Cardiac septum (tissue), 1 donor: Measurements from ENCODE around the gene SREBF2. TPM values are rescaled to one million over a fixed set of nuclear protein-coding genes. Genes with fewer than 3 reads are reported as not detected.

Source experiments
- DNase-seq: peaks from one replicate; pipeline ENCODE4 v3.0.0-alpha.2; 2020; ENCODE audit warnings: low spot score
- intact Hi-C: fragments of 100-400 bp; cut with DNase I; formaldehyde crosslinking; loops from one replicate; pipeline ENCODE4 v1.14.0; 2022
- total RNA-seq: library from RNA; stranded (reverse); fragmentation: NEBNext Ultra II Directional; extraction: Animal tissue kit (Norgen Biotek cat#: 25700); gene quantifications from one replicate; pipeline ENCODE4 v1.2.1, GENCODE V29; 2021
- donor health status: DM: no; HTN: no; CAD: no.

The SREBF2 gene
- total RNA-seq, 1 donor from 2014 or later, result 105 TPM

GRCh38 chr22:41915035-41915785 is 82.3 kb downstream of the SREBF2 start, which contains the start of gene SHISA8:
Gene SHISA8, minus strand, starts transcription at chr22:41915074. Its CDS starts 407 bp downstream, at chr22:41914667.
- no peak for DNase-seq
- intact Hi-C loops, result no loop called here

DNA sequence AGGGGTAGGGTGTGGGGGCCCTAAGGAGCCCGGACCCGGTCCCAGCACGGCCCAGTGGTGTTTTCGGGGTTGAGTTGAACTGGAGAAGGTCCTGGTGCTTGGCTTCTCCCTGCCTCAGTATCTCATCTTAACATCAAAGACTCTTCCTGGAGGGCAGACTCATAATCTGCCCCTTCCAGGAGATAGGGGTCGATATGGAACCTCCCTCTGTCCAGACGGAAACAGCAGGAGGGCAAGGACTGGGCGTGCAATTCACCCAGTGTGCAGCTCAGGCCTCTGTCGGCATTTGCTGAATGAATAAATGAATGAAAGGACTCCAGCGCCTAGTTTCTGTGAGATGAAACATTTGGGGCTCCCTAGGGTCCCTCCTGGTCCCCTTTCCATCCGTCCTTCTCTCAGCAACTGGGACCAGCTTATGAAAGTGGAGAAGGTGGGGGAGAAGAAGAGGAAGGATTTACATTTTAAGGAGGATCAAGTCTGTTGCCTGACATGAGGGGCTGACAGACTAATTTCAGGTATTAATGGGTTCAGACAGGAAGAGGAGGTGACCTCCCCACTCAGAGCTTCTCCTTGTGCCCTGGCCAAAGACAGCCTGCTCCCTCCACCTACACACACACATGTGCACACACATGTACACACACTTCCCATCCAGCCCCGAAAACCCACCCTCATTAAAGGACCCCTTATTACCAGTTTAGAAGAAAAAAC is 83.0 kb downstream of the SREBF2 start:
- DNase-seq, result no peak
- intact Hi-C loops, result no loop called here

DNA sequence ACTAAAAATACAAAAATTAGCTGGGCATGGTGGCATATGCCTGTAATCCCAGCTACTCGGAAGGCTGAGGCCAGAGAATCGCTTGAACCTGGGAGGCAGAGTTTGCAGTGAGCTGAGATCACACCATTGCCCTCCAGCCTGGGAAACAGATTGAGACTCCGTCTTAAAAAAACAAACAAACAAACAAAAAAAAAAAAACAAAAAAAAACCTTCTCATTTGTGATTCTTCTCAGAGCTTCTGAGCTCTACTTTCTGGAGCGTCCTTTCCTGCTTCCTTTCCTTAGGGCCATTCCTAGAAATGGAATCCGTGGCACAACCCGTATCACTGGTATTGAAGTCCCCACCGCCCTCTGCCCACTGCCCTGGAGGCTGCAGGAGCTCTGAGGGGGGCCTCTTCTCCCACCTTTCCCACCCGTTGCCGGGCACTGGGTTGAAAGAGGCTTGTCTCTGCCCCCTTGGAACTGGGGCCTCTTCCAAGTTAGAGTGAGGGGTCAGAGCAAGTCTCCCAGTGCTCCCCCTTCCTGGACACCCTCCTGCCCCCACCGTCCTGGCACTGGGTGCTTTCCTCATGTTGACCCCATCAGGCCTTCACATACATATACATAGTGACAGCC is 83.9 kb downstream of the SREBF2 start:
- intact Hi-C loops, result no loop called here
- no peak for DNase-seq

DNA sequence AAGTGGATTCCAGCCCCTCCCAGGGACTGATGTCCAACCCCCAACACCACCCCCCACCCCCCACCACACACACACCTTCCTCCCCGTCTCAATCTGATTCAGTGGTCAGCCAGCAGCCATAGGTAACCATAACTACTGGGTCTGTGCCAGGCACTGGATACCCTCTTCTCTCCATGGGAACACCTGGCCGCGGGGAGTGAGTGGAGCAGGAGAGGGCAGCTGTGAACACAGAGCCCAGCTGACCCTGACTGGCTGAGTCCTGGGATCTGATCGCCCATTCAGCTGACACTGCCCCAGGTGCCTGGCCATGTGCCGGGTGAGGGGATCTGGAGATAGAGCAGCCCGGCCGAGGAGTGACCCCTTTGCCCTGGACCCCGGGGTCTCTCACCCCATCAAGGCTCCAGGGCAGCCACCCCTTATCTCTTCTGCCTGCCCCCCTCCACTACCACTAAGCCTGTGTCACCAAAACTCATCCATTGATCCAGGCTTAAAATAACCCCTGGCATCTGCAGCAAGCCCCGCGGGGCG is 84.5 kb downstream of the SREBF2 start:
- DNase-seq, result no peak
- intact Hi-C loops, result no loop called here

DNA sequence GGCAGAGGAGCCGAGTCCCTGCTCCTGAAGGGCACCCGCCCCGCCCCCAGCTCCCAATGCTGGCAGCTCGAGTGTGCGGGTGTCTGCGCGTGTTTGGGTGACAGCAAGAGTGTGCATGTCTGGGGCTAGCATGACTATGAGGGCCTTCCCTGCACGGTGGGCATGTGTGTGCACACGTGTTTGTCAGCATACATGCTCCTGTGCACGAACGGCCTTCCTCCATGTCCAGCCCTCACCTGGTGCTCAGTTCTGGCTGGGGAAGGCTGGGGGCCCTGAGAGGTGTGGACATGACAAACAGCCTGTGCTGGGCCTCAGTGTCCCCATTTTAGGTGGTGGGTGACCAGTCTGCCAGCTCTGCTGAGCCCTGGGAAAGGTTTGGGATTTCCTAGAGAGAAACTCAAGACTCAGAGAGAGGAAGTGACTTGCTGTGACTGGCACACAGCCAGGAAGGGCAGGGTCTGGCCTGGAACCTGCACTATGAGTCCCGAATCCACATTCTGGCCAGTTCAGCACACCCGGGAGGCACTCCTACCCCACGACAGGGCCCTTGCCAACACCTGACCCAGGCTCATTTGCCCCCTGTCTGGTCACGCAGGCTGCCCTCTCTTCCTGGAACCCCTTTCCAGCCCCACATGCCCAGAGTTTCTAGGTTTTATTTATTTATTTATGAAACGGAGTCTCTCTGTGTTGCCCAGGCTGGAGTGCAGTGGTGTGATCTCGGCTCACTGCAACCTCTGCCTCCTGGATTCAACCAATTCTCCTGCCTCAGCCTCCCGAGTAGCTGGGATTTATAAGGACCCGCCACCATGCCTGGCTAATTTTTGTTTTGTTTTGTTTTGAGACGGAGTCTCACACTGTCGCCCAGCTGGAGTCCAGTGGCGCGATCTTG is 85.2 kb downstream of the SREBF2 start:
- intact Hi-C loops, result no loop called here

GRCh38 chr22:41919357-41920224 is 86.7 kb downstream of the SREBF2 start:
- DNase-seq, result no peak

More for the DNA sequence above, 85.2 kb downstream of the SREBF2 start:
- no peak for DNase-seq

GRCh38 chr22:41920271-41920976 is 87.5 kb downstream of the SREBF2 start:
- intact Hi-C loops, result no loop called here
- no peak for DNase-seq

More at GRCh38 chr22:41919357-41920224, 86.7 kb downstream of the SREBF2 start:
- intact Hi-C loops, result no loop called here

- intact Hi-C loops, result no loop called here
Measured at GRCh38 chr22:41922328-41922727, 89.4 kb downstream of the SREBF2 start.

DNA sequence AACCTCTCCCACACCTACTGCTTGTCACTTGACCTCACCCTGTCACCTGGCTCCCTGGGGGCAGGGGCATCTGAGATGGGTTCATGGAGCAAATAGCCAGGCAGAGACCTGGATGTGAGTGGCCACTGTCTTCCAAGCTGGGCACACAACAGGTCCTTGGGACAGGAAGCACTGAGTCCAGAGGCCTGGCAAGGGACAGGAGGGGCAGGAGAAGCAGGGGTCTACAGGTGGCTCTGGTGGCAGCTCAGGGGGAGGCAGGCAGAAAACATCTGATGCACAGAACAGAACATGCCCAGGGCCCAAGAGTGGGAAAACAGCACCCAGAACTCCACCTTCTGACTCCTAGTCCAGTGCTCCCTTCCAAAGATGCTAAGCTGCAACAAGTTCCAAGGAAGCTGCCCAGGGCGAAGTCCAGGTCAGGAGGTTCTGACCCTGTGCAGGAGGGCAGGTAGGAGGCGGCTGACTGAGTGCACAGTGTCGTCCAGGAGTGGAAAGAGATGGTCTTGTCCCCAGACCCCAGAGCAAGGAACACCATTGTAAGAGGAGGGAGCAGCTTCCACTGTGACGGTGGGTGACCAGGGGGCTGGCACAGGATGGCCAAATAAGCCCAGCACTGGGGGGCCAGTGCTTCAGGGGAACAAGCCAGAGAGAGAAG is 90.2 kb downstream of the SREBF2 start:
- no peak for DNase-seq
- intact Hi-C loops, result no loop called here

More at GRCh38 chr22:41922328-41922727, 89.4 kb downstream of the SREBF2 start:
- no peak for DNase-seq

- DNase-seq, result no peak
- intact Hi-C loops, result no loop called here
Measured at GRCh38 chr22:41923595-41924276, 90.8 kb downstream of the SREBF2 start.

DNA sequence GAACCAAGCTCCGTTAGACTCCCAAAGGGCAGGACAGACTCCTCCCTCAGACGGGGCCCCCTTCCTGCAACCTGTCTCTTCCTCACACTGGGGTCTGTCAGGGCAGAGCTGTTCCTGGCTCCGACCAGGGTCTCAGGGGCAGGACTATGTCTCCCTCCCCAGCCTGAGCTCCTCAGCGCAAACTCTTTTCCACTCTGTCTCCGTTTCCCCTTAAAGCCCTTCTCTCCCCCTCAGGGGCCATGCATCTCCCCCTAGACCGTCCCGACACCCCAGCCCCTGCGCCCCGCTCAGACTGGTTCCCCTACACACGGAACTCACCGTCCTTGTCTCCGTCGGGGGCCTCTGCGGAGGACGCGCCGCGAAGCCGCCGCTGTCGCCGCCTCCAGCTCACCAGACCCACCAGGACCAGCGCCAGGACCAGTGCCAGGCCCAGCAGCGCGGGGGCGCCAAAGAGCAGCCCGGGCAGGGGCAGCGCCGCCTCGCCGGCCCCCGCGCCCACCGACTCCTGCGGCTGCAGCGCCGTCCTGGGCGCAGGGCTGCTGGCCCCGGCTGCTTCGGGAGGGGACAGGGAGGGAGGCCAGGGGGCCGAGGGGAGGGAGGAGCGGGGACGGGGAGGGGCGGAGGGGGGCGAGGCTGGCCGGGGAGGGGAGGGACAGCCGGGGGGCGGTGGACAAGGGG is 93.0 kb downstream of the SREBF2 start:
- DNase-seq, result no peak
- intact Hi-C loops, result no loop called here

GRCh38 chr22:41927813-41928212 is 94.9 kb downstream of the SREBF2 start:
- no peak for DNase-seq
- intact Hi-C loops, result no loop called here

DNA sequence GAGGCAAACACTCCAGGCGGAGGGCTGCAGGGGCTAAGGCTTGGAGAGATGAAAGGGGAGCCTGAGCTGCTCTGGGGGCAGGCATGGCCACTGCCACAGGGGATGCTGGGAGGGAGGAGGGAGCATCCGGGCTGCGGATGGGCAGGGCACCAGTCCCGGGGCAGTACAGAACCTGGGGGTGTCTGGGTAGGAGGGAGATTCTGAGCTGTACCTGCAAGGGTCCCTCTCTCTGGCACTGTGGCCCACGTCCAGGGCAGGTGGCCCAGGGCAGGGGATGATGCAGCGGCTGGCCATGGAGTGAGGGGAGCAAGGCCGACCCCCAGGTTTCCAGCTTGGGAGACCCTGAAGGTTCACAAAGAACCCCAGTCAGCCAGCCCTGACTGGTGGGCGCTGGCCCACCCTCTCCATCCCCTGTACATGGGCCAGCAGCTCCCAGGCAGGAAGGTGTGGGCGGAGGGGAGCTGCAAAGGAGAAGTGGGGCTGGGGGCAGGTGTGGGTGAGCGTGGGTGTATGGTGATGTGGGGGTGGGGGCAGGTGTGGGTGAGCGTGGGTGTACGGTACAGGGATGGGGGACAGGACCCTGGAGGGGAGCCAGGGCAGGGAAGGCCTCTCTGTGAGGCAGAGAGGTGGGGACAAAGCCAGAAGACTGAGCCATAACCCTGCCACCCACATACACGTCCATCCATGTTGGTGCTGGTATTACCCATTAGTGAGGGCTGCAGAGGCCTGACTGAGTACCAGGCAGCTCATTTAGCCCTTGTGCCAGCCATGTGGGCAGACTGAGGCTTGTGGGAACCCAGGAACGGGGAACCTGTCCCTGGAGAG is 95.9 kb downstream of the SREBF2 start:
- DNase-seq, result no peak
- intact Hi-C loops, result no loop called here

DNA sequence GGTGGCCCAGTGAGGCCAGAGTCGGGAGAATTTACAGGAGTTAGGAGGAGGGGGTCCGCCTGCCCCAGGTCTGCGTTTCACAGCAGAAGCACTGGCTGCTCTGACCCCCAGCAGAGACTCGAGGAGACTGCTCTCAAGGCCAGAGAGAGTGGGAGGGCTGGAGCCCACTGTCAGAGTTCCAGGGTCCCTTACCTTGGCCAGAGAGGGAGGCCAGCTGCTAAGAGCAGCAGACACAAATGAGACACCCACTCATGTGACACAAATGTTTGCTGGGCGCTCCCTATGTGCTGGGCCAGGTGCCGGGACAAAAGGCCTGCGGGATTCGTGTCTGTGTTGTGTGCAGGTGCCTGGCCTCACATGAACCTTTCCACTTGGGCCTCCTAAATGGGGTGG is 96.5 kb downstream of the SREBF2 start:
- intact Hi-C loops, result no loop called here
- DNase-seq, result no peak

DNA sequence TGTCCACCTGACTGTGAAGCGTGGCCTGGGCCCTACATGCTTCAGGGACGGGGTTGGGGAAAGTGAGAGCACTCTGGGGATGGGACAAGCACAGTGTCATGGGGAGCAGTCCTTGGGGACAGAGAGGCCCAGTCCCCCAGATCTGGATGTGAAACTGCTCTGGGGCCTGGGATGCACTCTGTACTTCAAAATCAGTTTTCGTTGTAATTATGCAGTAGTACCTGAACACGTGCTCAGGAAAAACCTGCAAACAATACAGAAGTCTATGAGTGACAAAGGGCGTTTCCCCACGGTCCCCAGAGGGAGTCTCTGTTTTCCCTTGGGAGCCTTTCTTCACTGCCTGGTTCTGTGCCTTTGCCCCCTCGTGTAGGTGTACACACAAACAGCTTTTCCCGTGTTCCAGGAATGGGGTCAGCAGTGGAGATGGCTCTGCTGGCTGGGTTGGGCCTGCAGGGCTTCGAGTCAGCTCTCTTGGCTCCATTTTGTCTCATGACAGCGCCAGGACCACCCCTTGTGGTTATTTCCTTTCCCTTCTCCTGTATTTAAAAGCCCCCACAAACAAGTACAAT is 98.9 kb downstream of the SREBF2 start:
- intact Hi-C loops, result no loop called here
- no peak for DNase-seq
